ENCODE measurements around the gene RPL28. TPM values are rescaled to one million over a fixed set of nuclear protein-coding genes. Genes with fewer than 3 reads are reported as not detected.
"Not testable (repeated sequence)": the region's sequence is repeated elsewhere in the genome, so short reads cannot be mapped to it uniquely, and the experiment has no call there.

The RPL28 gene
- total RNA-seq, 2 donors from 2014 or later = 113 to 268 TPM

DNA sequence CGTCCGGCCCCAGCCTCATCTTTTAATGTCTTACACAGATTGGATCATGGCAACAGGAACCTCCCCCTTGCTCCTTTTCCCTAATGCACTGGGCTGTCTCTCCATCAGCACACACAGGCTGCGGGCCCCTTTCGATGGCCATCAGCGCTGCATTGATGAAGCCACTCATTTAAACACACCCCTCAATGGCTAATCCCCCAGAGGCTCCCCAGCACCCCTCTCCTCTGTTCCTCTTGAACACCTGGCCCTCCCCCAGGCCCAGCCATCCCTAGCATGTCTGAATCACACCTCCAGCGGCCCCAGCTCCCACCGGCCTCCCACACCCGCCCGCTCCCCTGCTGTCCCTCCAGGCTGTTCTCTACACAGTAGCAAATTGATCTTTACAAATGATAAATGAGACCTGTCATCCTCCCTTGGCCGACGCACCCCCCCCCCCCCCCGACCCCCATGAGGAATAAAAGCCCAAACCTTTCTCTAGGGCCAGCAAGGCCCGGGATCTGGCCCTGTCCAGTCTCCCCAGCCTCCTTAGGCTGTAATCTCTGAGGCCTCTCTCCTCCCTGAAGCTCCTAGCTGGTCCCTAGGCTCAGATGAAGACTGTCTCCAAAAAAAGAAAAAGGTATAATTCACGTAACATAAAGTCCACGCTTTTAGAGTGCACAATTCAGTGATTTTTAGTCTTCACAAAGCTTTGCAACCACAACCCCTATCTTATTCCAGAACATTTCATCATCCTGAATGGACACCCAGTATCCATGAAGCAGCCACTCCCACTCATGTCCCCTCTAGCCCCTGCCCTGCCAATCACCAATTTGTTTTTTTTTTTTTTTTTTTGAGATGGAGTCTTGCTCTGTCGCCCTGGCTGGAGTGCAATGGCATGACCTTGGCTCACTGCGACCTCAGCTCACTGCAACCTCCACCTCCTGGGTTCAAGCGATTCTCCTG lies 7.4 kb downstream of the RPL28 start:
- Histone ChIP-seq H3K27me3 (no peaks in the 10 kb centered on the region), H3K4me3 (no peak overlapping the region), H3K36me3 (replicated peaks in 1 of 2; ENCODE audit: insufficient read depth in 1 of 2, low read depth in 2 of 2) (peaks cover 0 to 5% of the 10 kb centered on the region in 2 donors), H3K4me1 (peaks cover 10% of the 10 kb centered on the region), H3K9me3 (no peaks in the 10 kb centered on the region), H3K27ac (no peak overlapping the region)
- DNase-seq (no peak), ATAC-seq (no peak)
- intact Hi-C loops (cut with DNase I) = no loop called here
- WGBS, 2 donors = 72 to 74% methylated on average over 17 of the region's 18 CpGs
- TF ChIP-seq, protein P1, sequence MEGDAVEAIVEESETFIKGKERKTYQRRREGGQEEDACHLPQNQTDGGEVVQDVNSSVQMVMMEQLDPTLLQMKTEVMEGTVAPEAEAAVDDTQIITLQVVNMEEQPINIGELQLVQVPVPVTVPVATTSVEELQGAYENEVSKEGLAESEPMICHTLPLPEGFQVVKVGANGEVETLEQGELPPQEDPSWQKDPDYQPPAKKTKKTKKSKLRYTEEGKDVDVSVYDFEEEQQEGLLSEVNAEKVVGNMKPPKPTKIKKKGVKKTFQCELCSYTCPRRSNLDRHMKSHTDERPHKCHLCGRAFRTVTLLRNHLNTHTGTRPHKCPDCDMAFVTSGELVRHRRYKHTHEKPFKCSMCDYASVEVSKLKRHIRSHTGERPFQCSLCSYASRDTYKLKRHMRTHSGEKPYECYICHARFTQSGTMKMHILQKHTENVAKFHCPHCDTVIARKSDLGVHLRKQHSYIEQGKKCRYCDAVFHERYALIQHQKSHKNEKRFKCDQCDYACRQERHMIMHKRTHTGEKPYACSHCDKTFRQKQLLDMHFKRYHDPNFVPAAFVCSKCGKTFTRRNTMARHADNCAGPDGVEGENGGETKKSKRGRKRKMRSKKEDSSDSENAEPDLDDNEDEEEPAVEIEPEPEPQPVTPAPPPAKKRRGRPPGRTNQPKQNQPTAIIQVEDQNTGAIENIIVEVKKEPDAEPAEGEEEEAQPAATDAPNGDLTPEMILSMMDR (IDR thresholded peaks at IDR 0.05) = no peak
- no peak for TF ChIP-seq POLR2A (IDR thresholded peaks at IDR 0.05)

DNA sequence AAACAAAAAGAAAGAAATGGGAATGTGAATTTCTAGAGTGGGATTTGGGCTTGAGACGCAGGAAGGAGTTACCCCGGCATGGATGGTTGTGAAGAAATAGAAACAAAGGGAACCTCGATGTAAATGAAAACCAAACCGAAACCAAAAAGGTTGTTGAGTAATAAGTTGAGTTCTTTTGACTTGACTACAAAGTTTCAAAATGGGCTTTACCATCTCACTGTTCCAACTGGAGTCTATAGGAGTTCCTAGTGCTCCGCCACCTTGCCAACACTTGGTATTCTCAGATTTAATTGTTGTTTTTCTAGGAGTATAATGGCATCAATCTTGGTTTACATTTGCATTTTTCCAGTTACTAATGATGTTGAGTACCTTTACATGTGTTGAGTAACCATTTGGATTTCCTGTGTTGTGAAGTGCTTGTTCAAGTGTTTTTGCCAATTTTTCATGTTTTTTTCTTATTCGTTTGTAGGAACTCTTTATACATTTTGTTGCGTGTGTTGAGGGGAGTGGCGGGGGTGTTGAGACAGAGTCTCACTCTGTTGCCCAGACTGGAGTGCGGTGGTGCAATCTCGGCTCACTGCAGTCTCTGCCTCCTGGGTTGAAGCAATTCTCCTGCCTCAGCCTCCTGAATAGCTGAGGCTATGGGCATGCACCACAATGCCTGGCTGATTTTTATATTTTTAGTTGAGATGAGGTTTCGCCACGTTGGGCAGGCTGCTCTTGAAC lies 12.6 kb downstream of the RPL28 start:
- H3K4me1 ChIP-seq = no peaks in the 10 kb centered on the region
- intact Hi-C loops (cut with DNase I) = no loop called here
- no peak for ATAC-seq
- no peak for DNase-seq
- no peak overlapping the region for H3K27ac ChIP-seq
- WGBS, 2 donors = 79 to 92% methylated on average over 12 of the region's 12 CpGs
- H3K36me3 ChIP-seq (replicated peaks in 1 of 2; ENCODE audit: insufficient read depth in 1 of 2, low read depth in 2 of 2) = peaks cover 0 to 5% of the 10 kb centered on the region in 2 donors
- no peaks in the 10 kb centered on the region for H3K9me3 ChIP-seq
- no peaks in the 10 kb centered on the region for H3K27me3 ChIP-seq
- no peak overlapping the region for H3K4me3 ChIP-seq
- TF ChIP-seq, protein P1 (IDR thresholded peaks at IDR 0.05) = no peak
- no peak for TF ChIP-seq POLR2A (IDR thresholded peaks at IDR 0.05)

DNA sequence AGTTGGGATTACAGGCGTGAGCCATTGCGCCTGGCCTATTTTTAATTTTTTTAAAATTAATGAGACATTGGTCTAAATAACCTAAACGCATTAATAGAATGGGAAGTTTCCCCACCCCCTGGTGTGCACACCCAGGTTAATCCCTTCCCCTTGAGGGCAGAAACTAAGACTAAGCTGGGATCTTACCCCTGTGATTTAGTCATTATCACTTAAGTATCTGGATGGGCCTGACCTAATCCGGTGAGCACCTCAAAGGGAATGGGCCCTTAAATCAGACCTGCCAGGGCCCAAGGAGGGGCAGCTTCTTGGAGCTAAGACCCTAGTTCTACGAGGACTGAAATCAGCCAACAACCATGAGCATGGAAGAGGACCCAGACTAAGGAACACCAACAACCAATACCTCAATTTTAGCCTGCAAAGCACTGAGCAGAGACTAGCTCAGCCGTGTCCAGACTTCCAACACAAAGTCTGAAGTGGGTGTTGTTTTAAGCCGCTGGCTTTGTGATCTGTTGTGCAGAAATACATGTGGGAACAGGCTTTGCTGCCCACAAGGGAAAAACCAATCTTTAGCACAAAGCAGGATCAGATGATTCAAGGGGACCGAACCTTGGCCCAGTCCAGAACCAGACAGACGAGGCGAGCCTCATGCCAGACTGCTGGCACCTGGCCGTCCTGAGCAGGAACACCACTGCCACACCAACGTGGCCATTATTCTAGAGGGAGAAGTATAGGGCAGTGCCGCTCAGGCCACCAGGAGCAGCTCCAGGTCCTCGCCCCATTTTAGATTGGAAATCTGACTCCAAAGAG lies 14.8 kb downstream of the RPL28 start:
- DNase-seq (no peak), ATAC-seq (no peak)
- H3K4me1 ChIP-seq = no peaks in the 10 kb centered on the region
- WGBS, 2 donors = 87 to 94% methylated on average over 10 to 14 of the region's 14 CpGs
- no peak for TF ChIP-seq POLR2A (IDR thresholded peaks at IDR 0.05)
- TF ChIP-seq, protein P1 (IDR thresholded peaks at IDR 0.05) = no peak
- H3K27me3 ChIP-seq = no peaks in the 10 kb centered on the region
- H3K36me3 ChIP-seq (replicated peaks in 1 of 2; ENCODE audit: insufficient read depth in 1 of 2, low read depth in 2 of 2) = peaks cover 0 to 5% of the 10 kb centered on the region in 2 donors
- no peaks in the 10 kb centered on the region for H3K9me3 ChIP-seq
- intact Hi-C loops (cut with DNase I) = no loop called here
- H3K4me3 ChIP-seq = no peak overlapping the region
- H3K27ac ChIP-seq = no peak overlapping the region

DNA sequence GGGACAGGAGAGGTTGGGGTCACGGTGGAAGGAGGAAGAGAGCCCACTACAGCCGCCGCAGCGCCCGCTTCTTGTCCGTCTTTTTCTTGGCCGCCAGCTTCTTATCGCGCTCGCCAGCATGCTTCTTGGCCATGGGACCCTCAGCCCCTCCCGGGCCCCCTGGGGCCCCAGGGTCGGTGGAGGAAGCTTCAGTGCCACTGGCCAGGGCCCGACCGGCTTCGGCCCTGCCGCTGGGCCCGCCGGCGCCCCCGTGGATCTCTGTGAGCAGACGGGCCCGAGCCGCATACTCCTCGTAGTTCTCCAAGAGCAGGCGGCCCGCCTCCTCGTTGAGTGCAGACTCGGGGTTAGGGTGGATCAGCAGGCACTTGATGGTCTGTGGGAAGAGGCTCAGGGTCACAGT lies 15.7 kb downstream of the RPL28 start:
- H3K36me3 ChIP-seq (replicated peaks in 1 of 2; ENCODE audit: insufficient read depth in 1 of 2, low read depth in 2 of 2); H3K4me1 ChIP-seq; ATAC-seq; H3K27me3 ChIP-seq; intact Hi-C loops (cut with DNase I); H3K27ac ChIP-seq; H3K4me3 ChIP-seq; DNase-seq; H3K9me3 ChIP-seq: not testable (repeated sequence)
- no CpG with 5 or more reads among the region's 28 CpGs for whole genome bisulfite sequencing, 2 donors

DNA sequence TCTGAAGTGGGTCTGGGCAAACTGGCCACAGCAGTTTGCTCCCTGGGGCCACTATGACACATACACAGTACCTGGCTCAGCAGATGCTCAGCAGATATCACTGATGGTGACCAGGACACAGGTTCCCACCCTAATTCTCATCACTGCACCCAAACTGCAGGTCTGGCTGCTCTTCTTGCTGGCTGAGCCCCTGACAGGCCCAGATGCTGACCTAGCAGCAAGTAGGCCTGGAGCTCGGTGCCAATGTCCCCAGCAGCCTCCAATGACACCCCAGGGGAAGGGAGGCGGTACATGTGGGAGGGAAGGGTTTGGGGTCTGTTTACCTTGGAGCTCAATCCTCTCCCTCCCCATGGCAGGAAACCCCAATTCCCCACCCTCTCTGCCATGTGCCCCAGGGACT lies 16.8 kb downstream of the RPL28 start:
- ATAC-seq (no peak), DNase-seq (no peak)
- 97% methylated on average over 2 of the region's 2 CpGs; no CpG with 5 or more reads in 1 of the 2 donors for WGBS, 2 donors
- peaks cover 0 to 5% of the 10 kb centered on the region in 2 donors for H3K36me3 ChIP-seq (replicated peaks in 1 of 2; ENCODE audit: insufficient read depth in 1 of 2, low read depth in 2 of 2)
- intact Hi-C loops (cut with DNase I) = no loop called here
- no peak overlapping the region for H3K27ac ChIP-seq
- no peaks in the 10 kb centered on the region for H3K9me3 ChIP-seq
- no peak overlapping the region for H3K4me3 ChIP-seq
- no peaks in the 10 kb centered on the region for H3K27me3 ChIP-seq
- no peak for TF ChIP-seq POLR2A (IDR thresholded peaks at IDR 0.05)
- peaks cover 7% of the 10 kb centered on the region for H3K4me1 ChIP-seq
